A204.1 (cell line): ENCODE measurements around the gene FIGNL2.
"Not testable (repeated sequence)": the region's sequence is repeated elsewhere in the genome, so short reads cannot be mapped to it uniquely, and the experiment has no call there.

Source experiments
- FAIRE-seq: peaks from 2 replicates; lab custom pipeline; 2012; peaks lifted over from hg19 to GRCh38; lab: Jason Lieb, UNC

Gene FIGNL2

DNA sequence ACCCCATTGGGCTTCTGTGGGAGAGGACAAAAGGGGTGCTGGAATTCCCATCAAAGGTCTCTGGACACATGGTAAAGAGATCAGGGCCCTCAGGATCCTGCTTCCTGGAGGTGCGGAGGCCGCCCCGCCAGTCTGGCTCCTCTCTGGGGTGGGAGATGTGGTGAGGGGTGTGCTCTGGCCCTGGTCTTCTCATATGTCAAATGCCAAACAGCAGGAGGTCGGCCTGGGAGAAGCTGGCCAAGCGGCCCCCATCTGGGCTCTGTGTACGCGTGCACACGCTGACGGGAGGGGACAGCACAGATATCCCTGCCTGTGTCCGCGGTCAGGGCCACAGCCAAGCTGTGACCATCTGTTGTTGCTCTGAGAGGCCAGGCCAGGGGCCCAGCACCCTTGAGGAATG lies 14.1 kb downstream of the FIGNL2 start:
- FAIRE-seq: no peak

DNA sequence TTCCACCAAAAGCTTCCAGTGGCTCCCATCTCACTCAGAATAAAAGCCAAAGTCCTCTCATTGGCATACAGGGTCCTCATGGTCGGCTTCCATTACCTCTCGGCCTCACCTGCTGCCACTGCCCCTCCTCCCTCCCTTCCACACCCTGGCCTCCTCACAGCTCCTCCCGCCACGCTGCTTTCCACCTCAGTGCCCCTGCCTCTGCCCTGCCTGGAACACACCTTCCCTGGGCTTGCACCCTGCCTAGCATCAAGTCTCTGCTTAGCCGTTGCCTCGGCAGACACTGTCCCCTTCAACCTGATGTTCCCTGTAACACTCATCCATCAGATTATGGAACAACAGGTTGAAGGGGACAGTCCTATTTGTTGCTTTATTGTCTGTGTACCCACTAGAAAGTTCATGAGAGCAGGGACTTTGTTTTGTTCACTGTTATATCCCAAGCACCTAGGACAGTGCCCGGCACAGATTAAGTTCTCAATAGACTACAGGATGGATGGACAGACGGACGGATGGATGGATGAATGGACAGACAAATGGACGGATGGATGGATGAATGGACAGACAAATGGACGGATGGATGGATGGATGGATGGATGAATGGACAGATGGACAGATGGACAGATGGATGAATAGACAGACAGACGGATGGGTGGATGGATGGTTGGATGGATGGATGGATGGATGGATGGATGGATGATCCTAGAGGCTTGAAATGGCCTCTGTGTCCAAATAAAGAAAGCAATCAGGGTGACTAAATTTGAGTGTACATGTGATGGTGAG lies 14.9 kb downstream of the FIGNL2 start:
- no peak for FAIRE-seq

DNA sequence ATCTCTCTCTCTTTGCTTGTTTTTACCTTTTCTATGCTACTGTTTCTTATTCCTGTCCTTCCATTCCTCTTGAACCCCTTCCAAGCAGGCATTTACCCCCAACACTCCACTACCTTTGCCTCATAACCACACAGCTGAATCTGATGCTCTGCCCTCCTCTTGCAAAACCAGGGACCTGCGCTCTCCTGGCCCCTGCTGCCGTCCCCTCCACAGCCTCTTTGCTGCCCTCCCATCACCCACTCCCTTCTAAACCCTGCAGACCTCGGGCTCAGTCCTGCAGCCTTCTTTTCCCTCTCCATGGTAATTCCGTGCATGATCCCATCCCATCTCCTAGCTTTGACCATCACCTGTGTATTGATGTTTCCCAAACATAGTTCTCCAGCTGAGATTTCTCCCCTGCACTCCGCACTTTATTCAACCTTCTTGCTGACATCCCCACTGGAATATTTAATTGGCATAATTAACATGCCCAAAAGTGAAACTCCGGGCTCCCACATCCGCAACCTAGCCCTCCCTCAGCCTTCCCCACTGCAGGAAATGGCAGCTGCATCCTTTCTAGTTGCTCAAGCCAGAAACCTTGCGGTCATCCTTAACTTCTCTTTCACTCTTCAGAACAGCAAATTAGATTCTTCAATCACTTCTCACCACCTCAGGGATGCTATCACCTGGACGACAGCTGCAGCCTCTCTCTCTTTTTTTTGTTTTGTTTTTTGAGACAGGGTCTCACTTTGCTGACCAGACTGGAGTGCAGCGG lies 16.0 kb downstream of the FIGNL2 start:
- FAIRE-seq: no peak

DNA sequence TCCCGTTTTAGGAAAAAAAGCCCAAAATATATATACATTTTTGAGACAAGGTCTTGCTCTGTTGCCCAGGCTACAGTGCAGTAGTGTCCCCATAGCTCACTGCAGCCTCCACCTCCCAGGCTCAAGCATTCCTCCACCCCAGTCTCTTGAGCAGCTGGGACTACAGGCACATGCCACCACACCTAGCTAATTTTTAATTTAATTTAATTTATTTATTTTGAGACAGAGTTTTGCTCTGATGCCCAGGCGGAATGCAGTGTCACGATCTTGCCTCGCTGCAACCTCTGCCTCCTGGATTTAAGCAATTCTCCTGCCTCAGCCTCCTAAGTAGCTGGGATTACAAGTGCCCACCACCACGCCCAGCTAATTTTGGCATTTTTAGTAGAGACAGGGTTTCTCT lies 16.7 kb downstream of the FIGNL2 start:
- FAIRE-seq: not testable (repeated sequence)

DNA sequence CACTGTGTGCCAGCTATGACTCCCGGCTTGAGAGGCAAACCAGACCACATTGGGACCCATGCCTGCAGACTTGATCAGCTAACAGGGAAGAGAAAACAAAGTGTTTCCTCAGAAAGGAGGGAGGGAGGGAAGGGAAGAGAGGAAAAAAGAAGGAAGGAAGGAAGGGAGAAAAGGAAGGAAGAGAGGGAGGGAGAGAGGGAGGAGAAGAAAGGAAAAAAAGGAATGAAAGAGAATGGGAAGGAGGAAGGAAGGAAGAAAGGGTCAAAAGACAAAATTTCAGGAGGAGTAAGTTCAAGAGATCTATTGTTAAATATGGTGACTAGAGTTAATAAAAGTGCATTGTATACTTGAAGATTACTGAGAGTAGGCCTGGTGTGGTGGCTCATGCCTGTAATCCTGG lies 18.9 kb downstream of the FIGNL2 start:
- no peak for FAIRE-seq

DNA sequence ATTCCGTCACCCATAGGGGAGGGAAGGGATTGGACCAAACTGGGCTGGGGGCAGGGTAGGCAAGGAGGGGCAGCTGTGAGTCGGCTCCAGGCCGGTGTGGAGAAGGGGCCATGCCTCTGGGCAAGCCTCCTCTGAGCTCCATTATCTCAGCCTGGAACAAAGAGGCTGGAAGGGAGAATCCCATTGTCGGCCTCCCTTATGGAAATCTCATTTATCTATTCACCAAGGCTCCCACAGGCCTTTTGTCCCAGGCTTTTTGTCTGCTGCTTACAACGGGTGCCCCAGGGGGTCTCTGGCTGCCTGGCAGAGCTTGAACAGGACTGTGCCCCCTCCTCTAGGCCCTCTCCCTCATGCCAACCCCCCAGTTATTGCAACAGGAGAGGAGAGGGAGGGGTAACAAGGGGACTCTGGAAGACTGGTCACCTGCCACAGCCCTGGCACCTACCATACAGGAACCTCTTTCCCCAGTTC lies 19.5 kb downstream of the FIGNL2 start:
- FAIRE-seq: no peak

DNA sequence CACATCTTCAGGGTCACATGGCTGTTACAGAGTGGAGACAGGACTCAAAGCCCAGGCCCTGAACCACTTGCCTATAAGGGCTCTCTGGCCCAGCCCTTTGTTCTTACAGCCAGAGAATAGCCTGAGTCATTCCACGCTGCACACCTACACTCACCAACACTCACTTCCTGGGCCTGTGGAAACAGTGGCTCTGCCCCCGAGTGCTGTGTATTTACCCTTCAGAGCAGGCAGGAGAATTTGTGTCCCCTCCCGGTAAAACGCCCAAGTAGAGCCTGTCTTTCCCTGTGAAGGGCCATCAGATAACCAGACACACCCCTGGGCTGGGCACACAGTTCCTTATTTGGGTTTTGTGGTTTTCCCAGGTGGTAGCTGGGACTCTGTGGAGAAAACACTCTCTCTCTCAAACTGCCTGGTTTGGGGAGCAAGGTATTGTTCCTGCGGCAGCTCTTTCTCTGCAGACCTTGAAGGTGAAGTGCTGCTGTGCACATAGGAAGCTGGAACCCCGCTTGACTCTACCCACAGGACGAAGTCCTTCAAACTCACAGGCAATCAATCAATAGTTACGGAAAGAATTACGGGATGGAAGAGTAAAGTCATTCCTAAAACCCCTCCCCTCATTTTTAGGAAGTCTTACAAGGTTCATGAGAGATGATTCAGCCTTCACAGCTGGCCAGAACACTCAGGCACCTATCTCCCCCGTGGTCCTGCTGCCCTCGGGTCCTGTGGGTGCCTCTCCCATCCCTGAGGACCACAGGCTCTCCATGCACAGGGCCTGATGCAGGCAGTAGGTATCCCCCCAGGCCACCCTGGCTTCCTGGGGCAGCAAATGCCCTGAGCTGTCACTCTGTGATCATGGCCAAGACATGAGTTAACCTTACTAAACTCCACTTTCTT lies 20.3 kb downstream of the FIGNL2 start:
- FAIRE-seq: no peak

DNA sequence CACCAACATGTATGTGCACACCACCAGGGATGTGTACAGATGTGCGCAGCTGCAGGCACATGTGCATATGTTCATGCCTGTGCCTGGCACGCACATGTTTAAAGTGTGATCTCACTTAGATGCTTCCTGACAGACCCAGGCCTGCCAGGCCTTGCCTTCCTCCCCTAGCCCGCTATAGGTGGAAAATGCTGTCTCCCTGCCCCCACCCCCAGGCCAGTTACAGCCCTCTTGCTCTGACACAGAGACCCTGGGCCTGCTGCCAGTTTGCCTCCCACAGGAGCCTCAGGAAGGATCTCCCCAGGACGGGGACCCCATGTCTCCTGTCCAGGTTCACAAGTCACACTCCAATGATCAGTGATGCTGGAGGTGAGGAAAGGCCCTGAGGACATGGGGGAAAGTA lies 21.6 kb downstream of the FIGNL2 start:
- FAIRE-seq: no peak

DNA sequence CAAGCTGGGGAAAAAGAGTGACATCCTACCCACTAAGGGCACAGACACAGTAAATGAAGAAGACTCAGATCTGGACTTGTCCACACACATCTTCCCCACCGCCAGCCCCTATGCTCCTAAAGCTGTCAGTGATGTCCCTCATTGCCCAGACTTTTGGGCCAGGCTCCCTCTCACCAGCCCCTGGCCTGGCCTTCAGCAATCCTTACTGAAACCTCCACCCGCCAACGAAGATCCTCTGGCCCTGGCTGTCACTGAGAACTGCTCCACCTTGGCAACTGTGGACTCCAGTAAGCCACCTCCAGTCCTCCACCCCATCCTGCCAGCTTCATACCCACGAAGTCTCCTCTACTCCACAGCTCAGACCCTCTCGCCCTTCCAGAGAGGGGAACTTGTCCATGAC lies 23.3 kb downstream of the FIGNL2 start:
- no peak for FAIRE-seq

DNA sequence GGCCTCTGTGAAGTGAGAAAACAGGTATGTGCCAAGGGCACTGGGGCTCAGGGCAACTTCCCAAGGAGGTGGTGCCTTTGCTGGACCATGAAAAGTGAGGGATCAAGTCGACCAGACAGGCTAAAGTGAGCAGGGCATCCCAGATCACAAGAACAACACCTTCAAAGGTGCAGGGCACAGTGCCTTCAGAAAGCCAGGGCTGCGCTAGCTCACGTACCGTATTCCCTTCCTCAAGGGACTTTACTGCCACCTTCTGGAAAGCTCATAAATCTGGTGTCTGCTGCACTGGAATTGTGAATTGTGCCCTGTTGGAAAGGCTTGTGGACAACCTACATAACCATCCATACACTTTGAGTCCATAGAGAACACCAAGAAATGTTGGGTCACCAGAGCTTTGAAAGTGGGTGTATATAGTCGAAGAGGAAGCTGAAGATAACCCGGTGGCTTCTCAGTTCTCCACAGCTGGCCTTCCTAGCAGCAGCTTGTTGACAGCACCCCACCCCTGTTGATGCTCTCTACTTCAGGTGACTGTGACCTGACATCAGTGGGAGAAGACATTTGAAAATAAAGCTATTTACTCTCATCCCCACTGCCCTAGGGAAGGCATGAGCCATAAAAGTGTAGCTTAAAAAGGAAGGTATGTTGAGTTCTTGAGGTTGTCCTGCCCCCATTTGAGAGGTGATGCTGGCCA lies 24.5 kb downstream of the FIGNL2 start:
- peak; percentile 59 for FAIRE-seq

DNA sequence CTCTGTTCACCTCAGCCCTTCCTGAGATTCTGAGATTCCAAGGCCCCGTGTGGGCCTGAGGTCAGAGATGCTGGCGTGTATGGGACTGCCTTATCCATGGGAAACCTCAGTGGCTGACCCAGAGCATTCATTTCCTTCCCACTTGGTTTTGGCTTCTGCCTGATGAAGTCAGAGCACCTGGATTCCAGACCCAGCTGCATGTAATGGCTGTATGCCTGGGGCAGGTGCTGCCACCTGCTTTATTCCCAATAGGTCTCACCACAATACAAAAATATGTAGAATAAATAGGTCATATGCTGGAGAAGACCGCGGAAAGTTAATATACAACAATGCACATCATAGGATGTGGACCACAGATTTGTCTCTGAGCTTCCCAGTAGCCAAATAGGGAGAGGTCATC lies 25.6 kb downstream of the FIGNL2 start:
- FAIRE-seq: no peak

DNA sequence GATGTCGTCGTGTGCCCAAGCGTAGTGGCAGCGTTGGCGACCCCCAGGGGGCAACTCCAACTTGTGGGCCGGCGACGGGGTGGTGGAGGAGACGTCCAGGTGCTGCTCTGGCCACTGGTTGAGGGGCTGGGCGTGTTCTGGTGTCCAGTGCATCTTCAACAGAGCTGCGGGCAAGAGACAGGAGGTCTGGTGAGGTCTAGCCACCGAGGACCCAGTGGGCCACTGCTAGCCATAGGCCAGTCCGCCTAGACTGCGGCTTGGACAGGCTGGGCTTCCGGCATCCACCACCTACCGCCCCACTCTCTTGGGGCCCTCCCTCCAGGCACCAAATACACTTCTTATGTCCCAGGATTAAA lies 26.3 kb downstream of the FIGNL2 start:
- FAIRE-seq: no peak

DNA sequence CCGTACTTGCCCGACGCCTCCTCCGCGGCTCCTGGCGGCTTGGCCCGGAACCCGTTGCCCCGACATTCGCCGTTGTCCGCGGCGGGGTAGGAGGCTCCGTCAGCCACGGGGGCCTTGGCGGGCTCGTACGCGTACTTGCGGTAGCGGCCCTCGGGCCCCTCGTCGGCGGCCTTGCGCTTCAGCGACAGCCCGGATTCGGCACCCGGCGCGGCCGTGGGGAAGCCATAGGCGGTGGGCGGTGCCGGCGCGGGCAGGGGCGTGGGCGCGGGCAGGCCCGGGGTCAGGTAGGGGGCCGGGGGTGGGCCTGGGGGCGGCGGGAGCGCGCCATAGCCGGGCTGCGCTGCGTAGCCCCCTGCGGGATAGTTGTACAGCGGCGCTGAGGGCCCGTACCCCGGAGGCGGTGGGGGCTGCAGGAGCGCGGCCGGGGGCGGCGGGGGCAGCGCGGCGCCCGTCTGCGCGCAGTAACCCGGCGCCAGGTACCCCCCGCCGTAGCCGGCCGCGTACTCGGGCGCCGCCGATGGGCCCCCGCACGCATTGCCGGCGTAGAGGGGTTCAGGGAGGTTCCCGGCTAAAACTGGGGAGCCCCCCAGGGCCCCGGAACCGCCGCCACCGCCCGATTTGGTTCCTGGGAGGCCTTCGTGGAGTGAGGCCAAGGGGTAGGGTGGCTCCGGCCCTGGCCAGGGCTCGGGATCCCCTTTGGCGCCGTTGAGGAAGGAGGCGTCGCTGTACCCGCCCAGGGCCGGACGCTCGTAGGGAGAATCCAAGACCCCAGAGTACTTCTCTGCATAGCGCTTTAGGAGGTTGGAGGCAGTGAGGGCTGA lies 26.9 kb downstream of the FIGNL2 start:
- no peak for FAIRE-seq

DNA sequence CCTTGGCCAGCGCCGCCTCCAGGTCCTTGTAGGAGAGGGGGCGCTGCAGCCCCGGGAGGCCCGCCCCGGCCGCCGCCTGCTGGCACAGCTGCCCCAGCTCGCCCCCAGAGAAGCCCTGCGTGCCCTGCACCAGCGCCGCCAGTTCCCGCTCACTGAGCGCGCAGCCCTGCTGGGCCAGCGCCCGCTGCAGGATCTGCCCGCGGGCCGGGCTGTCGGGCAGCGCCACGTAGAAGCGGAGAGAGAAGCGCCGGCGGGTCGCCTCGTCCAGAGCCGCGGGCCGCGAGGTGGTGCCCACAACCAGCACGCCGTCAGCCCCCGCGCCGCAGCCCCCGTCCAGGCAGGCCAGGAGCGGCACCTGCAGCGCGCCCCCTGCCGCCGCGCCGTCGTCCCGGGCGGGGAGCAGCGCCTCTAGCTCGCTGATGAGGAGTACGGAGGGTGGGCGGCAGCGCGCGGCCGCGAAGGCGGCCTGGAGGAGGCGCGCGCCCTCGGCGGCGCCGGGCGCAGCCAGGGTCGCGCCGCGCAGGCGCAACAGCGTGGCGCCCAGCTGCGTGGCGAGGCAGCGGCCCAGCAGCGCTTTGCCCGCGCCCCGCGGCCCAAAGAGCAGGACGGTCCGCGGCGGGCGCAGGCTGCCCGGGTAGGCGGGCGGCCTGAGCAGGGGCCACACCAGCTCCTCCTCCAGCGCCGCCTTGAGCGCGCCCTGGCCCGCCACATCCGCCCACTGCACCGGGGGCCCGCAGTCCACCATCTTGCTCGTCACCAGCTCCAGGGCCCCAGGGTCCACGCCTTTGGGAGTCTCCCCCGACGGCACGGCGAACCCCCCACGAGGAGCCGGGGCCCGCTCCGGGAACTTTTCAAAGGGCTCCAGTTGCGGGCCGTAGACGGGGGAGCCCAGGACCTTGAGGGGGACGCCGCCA lies 27.7 kb downstream of the FIGNL2 start:
- FAIRE-seq: no peak

DNA sequence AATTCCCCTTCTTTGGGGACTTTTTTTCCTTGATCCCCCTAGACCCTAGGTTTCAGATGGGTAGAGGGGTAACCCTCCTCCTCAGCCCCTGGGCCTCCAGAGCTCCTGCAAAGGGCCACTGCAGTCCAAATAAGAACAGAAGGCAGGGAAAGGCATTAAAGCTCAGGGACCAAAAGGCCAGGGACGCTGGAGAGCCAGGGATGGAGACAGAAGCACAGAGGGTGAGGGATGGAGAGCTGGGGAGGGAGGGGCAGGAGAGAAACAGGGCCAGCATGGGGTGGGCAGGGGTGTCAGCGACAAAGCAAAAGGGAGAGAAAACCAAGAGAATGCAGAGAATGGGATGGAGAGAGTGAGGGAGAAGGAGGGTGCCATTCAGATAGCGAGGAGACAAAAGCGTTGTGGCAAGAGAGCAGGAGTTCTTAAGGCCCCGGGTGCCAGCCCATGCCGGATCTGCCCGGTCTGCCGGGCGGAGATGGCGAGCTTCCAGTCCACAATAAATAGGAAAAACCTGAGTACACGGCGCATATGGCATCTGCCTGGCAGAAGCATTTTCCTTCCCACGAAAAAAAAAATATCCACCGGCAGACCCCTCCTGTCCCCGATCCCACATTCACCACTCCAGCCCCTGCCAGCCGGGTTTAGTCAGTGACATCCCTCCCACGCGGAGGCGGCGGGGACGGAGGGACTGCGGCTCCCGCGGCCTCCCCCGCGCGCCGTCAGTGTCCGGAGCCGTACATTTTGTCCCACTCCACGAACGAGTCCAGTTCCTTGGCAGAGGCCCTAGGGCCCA lies 28.6 kb downstream of the FIGNL2 start:
- no peak for FAIRE-seq

DNA sequence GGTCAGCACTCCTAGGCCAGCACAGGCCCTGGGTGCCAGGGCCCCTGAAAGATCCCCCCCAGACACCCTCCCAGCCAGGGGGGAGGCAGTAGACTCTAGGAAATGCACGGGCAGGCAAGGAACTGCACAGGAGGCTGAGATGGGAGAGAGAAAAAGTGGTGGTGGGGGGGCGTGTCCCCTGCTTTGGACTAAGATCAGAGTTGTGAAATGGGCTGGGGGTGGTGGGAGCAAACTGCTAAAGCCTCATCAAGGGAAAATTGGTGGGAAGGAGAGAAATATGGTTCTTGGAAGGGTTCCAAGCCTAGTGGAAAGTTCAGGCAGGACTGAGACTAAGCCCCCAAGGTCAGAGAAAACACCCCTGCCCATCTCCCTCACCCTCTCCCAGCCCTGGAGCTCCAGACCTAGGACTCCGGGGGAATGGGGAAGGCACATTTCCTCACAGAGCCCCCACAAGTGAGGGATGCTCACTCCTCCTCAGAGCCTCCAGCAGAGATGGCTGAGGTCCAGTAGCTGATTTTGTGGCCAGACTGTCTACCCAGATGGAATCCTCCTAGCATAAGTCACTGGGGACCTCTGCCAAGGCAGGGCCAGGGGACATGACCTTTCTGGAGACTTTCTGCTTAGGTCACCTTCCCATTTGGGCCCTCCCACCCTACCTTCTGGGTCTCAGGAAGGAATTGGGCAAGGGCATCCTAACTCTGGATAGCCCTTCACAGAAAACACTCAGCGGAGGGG lies 29.8 kb downstream of the FIGNL2 start:
- FAIRE-seq: no peak

DNA sequence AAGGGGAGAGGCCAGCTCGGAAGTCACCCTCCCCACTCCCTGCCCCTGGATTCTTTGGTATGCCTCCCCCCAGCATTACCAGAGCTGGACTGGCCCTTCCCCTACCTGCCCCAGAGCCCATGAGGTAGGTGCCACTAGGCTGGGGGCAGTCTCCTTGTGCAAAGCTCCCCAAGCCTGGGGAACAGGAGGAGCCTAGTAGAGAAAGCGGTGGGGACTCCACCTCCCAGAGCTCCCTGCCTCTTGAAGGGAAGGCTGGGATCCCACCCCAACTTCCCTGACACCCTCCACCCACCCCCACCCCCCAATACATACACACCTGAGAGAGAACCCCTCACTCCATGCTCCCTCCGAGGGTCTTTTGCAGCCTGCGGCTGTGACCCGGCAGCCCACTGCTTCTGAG lies 30.4 kb downstream of the FIGNL2 start:
- FAIRE-seq: no peak
